ENCODE data around the gene KRTAP4-6.
"Not testable (repeated sequence)": the region's sequence is repeated elsewhere in the genome, so short reads cannot be mapped to it uniquely, and the experiment has no call there.

- TF ChIP-seq POLR2A, CTCF (IDR thresholded peaks at IDR 0.05): not testable (repeated sequence)
Observed at GRCh38 chr17:41117846-41118386, 22.4 kb downstream of the KRTAP4-6 start, which contains the start of gene KRTAP4-11.

Data from esophagus squamous epithelium (tissue), 4 donors.